HG02885 (cell line): ENCODE measurements around the gene HBEGF.

Source experiments
- ATAC-seq: cut with Tn5 transposase; IDR thresholded peaks from one replicate; pipeline ENCODE4 v1.9.1; 2021; ENCODE audit warnings: mild to moderate bottlenecking; ENCODE audit not compliant: unreplicated experiment, poor library complexity

HBEGF gene, protein sequence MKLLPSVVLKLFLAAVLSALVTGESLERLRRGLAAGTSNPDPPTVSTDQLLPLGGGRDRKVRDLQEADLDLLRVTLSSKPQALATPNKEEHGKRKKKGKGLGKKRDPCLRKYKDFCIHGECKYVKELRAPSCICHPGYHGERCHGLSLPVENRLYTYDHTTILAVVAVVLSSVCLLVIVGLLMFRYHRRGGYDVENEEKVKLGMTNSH

GRCh38 chr5:140346348-140347221, at the start of gene HBEGF:
TSS of gene HBEGF (minus strand) at chr5:140346603. CDS start at chr5:140346328, 275 bp downstream.
- peak; percentile 82 for ATAC-seq

DNA sequence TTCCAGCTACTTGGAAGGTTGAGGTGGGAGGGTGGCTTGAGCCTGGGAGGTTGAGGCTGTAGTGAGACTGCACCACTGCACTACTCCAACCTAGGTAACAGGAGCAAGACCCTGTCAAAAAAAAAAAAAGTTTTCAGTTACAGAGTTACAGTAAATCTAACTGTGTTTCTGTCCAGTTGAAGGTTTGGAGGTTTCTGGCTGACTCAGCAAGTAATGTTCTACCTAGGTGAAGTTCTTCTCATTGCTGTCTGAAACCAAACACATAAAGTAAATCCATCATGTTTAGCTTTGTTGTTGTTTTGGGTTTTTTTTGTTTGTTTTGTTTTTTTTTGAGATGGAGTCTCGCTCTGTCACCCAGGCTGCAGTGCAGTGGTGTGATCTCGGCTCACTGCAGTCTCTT, 47.3 kb upstream of the HBEGF start:
- no peak for ATAC-seq

DNA sequence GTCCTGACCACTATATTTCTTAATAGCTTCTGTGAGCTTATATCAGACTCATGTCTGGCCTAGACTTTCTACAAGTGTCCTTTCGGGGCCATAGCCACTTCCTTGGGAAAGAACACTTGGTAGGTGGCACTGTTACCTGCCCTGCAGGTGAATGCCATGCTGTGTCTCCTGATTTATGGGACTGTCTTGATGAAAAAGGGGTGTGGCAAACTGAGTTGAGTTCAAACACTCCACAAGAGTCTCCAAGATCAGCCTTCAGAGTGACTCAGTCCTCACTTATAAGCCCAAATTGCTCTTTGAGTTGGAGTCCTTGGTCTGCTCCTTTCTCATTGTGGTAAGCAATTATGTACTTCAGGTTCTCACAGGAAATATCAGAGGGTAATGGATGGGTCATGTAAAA, 45.3 kb upstream of the HBEGF start:
- ATAC-seq, result no peak

DNA sequence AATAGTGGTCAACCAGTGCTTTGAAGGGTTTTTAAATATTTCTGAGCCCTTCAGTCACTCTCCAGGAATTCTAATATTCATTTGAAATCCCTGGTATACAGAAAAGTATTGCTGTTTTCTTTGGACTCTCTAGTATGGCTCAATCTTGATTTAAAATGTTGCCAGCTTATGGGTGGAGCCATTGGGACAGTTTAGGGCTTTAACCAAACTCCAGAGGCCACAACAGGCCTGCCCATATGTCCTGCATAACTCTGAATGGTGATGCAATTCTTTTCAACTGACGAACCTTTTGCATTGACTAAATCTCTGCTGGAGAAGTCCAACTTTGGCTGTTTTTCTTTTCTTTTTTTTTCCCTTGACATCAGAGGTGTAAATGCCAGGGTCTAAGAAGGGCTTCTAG, 44.9 kb upstream of the HBEGF start:
- no peak for ATAC-seq

- no peak for ATAC-seq
Observed at GRCh38 chr5:140388052-140388451, 41.6 kb upstream of the HBEGF start.

GRCh38 chr5:140383300-140383699, 36.9 kb upstream of the HBEGF start:
- ATAC-seq, result no peak

GRCh38 chr5:140382866-140383265, 36.5 kb upstream of the HBEGF start:
- ATAC-seq, result no peak

DNA sequence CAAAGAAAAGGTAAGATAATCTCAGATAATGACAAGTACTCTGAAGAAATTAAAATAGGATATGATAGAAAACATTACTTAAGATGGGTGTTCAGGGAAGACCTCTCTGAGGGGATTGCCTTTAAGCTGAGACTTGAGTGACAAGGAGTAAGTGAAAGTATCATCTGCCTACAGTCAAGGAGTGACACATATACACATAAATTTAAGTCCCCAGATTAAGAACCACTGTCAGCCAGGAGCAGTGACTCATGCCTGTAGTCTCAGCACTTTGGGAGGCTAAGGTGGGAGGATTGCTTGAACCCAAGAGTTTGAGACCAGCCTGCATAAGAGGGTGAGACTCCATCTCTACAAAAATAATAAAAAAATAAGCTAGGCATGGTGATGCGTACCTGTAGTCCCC, 35.6 kb upstream of the HBEGF start:
- no peak for ATAC-seq

GRCh38 chr5:140381351-140381750, 34.9 kb upstream of the HBEGF start:
- ATAC-seq, result no peak

- ATAC-seq, result peak; percentile 70
Observed at GRCh38 chr5:140372971-140373487, 26.6 kb upstream of the HBEGF start.

DNA sequence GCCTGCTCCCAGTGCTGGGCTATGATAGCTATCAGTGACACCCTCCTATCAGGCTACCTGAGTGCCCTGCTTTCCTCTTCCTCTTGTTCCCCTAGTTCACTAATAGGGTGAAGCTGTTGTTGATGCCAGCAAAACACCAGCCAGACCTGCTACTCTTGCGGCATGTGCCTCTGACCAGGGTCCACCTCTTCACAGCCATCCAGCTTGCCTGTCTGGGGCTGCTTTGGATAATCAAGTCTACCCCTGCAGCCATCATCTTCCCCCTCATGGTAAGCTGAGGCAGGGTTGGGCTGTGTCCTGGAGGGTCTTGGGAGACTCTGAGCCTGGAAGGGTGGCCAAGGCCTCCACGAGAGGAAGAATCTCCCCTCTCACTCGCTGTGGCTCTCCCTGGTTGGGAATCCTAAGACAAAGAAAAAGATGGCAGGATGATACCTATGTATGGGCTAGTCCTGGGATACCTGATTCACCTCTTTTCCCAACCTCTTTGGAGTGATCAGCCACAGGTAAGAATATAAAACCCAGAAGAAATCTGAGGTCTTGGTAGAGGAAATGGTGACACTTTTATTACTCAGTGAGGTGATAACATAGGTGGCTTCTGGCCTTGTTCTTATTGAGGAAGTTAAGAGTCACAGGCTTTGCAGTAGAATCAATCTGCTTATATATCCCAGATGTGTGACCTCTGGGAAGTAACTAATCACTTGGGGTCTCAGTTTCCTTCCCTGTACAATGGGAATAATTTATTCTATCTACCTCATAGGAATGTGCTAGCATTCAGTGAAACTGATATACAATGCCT, 25.2 kb upstream of the HBEGF start:
- ATAC-seq, result no peak

DNA sequence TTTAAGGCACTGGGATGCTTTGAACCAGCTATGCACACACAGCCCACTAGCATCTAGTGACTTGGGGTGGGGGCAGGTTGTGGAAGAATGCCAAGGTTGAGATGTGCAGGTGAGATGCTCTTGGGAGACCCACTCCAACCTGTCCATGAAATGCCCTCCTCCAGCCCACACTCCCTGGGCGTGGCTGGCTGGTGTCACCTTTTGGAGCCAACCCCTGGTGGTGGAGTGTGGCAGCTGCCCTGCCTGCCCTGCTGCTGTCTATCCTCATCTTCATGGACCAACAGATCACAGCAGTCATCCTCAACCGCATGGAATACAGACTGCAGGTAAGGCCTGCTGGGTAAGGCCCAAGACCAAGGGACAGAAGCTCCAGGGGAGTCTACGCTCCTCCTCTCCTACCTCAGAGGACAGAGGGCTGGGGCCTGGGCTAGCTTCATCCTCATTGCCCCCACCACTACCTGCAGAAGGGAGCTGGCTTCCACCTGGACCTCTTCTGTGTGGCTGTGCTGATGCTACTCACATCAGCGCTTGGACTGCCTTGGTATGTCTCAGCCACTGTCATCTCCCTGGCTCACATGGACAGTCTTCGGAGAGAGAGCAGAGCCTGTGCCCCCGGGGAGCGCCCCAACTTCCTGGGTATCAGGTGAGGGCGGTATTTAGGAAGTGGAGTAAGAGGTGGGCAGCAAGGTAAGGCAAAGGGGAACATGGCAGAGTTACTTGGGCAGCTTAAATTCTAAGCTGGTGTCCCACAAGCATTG, 21.0 kb upstream of the HBEGF start:
- no peak for ATAC-seq

DNA sequence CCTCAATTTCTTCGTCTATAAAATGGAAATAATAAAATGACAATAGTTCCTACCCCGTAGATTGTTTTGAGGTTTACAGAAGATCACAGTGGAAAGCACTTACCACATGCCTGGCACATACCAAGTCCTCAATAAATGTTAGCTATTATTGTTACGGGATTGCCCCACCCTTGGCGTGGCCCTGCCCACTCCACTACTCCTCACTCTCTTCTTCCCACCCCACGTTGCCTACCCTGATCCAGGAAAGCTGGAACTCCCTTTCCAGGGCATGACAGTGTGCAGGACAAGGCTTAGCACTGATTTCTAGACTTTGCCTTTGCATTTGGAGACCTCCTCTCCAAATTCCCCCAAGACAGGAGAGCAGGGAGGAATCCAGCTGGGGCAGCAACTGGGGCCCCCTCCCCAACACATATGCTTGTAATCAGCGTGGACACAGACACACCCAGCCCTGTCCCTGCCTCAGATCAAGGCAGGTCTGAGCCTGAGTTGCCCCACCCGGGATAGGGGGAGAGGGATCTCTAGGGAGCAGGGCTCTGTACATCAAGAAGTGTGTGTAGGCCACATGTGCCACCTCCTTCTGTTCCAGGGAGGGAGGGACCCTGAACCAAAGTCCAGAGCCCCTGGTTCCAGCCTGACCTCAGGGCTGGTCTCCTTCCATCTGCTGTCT, 20.3 kb upstream of the HBEGF start:
- ATAC-seq, result no peak

GRCh38 chr5:140365941-140366340, 19.5 kb upstream of the HBEGF start:
- no peak for ATAC-seq

GRCh38 chr5:140365282-140365681, 18.9 kb upstream of the HBEGF start:
- no peak for ATAC-seq

DNA sequence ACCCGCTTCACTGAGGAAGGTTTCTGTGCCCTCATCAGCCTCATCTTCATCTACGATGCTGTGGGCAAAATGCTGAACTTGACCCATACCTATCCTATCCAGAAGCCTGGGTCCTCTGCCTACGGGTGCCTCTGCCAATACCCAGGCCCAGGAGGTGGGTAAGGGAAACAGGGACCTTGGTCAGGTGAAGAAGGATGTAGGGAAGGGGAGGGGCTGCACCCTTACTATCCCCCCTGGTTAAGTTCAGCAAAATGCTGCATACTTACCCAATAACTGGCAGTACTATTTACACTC, 18.0 kb upstream of the HBEGF start:
- no peak for ATAC-seq

DNA sequence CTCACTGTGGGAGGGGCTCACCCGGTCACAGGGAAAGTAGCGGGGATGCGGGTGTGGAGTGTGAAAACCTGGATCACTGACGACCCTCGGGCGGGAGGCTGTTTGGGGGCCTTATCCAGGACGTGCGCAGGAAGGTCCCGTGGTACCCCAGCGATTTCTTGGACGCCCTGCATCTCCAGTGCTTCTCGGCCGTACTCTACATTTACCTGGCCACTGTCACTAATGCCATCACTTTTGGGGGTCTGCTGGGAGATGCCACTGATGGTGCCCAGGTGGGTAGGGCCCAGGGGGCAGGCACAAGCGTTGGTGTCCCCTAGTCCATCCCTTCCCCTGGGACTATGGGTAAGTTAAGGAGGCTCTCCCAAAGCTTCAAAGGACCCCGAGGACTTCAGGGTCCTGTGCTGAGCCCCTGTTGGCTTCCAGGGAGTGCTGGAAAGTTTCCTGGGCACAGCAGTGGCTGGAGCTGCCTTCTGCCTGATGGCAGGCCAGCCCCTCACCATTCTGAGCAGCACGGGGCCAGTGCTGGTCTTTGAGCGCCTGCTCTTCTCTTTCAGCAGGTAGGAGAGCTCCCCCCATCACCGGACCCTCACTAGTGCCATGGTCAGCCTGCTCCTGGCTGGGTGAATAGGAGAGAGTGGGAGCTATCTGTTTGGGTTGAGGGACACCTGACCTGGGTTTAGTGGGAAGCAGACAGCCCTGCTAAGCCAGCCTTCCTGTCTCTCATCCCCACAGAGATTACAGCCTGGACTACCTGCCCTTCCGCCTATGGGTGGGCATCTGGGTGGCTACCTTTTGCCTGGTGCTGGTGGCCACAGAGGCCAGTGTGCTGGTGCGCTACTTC, 17.4 kb upstream of the HBEGF start:
- no peak for ATAC-seq

DNA sequence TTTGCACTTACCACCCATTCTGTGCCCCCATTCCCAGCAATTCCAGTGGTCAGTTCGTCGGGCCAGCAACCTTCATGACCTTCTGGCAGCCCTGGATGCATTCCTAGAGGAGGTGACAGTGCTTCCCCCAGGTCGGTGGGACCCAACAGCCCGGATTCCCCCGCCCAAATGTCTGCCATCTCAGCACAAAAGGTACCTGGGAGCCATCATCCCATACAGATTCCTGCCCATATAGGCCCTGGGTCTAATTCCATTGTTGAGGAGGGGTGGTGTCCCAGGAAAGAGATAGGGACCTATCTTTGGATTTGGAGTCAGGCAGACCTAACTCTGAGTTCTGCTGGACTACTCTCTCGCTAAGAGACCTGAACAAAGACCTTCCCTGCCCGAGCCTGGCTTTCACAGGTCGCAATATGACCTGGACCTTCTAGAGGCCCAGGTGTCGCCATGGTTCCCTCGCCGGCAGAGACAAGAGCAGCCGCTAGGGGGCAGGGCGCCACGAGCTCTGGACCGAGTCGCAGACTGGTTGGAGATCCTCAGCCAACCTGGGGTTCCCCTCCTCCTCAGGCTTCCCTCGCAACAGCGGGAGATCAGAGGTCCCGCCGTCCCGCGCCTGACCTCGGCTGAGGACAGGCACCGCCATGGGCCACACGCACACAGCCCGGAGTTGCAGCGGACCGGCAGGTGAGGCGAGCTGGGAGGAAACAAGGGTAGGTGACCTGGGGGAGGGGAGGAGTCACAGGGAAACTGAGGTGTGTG, 16.6 kb upstream of the HBEGF start:
- ATAC-seq, result peak; percentile 95
